Stimulated activated naive CD8-positive, alpha-beta T cell treated with anti-CD3 and anti-CD28 coated beads, Interleukin-15, Interleukin-2, amounts not matched to agents 100 ng/mL and 50 ng/mL, for 24 hours (primary cell): ENCODE data around the gene POLG.
A peak's percentile ranks its signal among the peaks of the same experiment; 100 is the strongest.
"Not testable (repeated sequence)": the region's sequence is repeated elsewhere in the genome, so short reads cannot be mapped to it uniquely, and the experiment has no call there.

Source experiments
- H3K27ac Mint-ChIP-seq: one replicate; pipeline ENCODE4 v1.8.0; 2021; ENCODE audit warnings: mild to moderate bottlenecking, mixed read lengths
- H3K27me3 Mint-ChIP-seq: one replicate; pipeline ENCODE4 v1.8.0; 2021; ENCODE audit warnings: mixed read lengths
- H3K36me3 Mint-ChIP-seq: one replicate; pipeline ENCODE4 v1.8.0; 2021; ENCODE audit warnings: low read depth, mixed read lengths
- H3K4me1 Mint-ChIP-seq: one replicate; pipeline ENCODE4 v1.8.0; 2021; ENCODE audit warnings: low read depth, mixed read lengths
- H3K4me3 Mint-ChIP-seq: one replicate; pipeline ENCODE4 v1.8.0; 2021; ENCODE audit warnings: mild to moderate bottlenecking, mixed read lengths
- H3K9me3 Mint-ChIP-seq: one replicate; pipeline ENCODE4 v1.8.0; 2021; ENCODE audit warnings: mixed read lengths

Gene POLG

GRCh38 chr15:89307791-89308190 is 26.8 kb downstream of the POLG start:
- H3K9me3 Mint-ChIP-seq, result no peaks in the 10 kb centered on the region
- H3K27ac Mint-ChIP-seq, result no peak overlapping the region
- no peak overlapping the region for H3K4me3 Mint-ChIP-seq
- H3K36me3 Mint-ChIP-seq, result peaks cover 88% of the 10 kb centered on the region
- no peaks in the 10 kb centered on the region for H3K4me1 Mint-ChIP-seq
- no peaks in the 10 kb centered on the region for H3K27me3 Mint-ChIP-seq

- Mint-ChIP-seq H3K36me3 (peaks cover 86% of the 10 kb centered on the region), H3K27ac (peak overlapping the region; percentile 17), H3K4me3 (no peak overlapping the region), H3K9me3 (no peaks in the 10 kb centered on the region), H3K27me3 (no peaks in the 10 kb centered on the region), H3K4me1 (no peaks in the 10 kb centered on the region)
Measured at GRCh38 chr15:89307046-89307587, 27.5 kb downstream of the POLG start.

GRCh38 chr15:89305395-89305794 is 29.2 kb downstream of the POLG start:
- no peaks in the 10 kb centered on the region for H3K9me3 Mint-ChIP-seq
- no peaks in the 10 kb centered on the region for H3K27me3 Mint-ChIP-seq
- no peaks in the 10 kb centered on the region for H3K4me1 Mint-ChIP-seq
- no peak overlapping the region for H3K27ac Mint-ChIP-seq
- H3K36me3 Mint-ChIP-seq, result peaks cover 90% of the 10 kb centered on the region
- no peak overlapping the region for H3K4me3 Mint-ChIP-seq

- H3K27me3 Mint-ChIP-seq, result no peaks in the 10 kb centered on the region
- H3K4me1 Mint-ChIP-seq, result no peaks in the 10 kb centered on the region
- no peak overlapping the region for H3K27ac Mint-ChIP-seq
- H3K9me3 Mint-ChIP-seq, result no peaks in the 10 kb centered on the region
- no peak overlapping the region for H3K4me3 Mint-ChIP-seq
- peaks cover 90% of the 10 kb centered on the region for H3K36me3 Mint-ChIP-seq
Measured at GRCh38 chr15:89303986-89304385, 30.6 kb downstream of the POLG start.

- Mint-ChIP-seq H3K9me3 (no peaks in the 10 kb centered on the region), H3K27me3 (no peaks in the 10 kb centered on the region), H3K36me3 (peaks cover 75% of the 10 kb centered on the region), H3K4me3 (no peak overlapping the region), H3K27ac (no peak overlapping the region), H3K4me1 (no peaks in the 10 kb centered on the region)
Measured at GRCh38 chr15:89301304-89302089, 33.1 kb downstream of the POLG start.

- no peaks in the 10 kb centered on the region for H3K9me3 Mint-ChIP-seq
- no peaks in the 10 kb centered on the region for H3K27me3 Mint-ChIP-seq
- H3K4me3 Mint-ChIP-seq, result no peak overlapping the region
- no peaks in the 10 kb centered on the region for H3K4me1 Mint-ChIP-seq
- no peak overlapping the region for H3K27ac Mint-ChIP-seq
- peaks cover 69% of the 10 kb centered on the region for H3K36me3 Mint-ChIP-seq
Measured at GRCh38 chr15:89299896-89300295, 34.7 kb downstream of the POLG start.

GRCh38 chr15:89293012-89293411 is 41.6 kb downstream of the POLG start:
- Mint-ChIP-seq H3K36me3 (peaks cover 76% of the 10 kb centered on the region), H3K27me3 (no peaks in the 10 kb centered on the region), H3K4me1 (no peaks in the 10 kb centered on the region), H3K9me3 (no peaks in the 10 kb centered on the region), H3K4me3 (no peak overlapping the region), H3K27ac (no peak overlapping the region)

- H3K4me3 Mint-ChIP-seq, result no peak overlapping the region
- no peaks in the 10 kb centered on the region for H3K27me3 Mint-ChIP-seq
- no peaks in the 10 kb centered on the region for H3K9me3 Mint-ChIP-seq
- H3K4me1 Mint-ChIP-seq, result no peaks in the 10 kb centered on the region
- H3K36me3 Mint-ChIP-seq, result peaks cover 83% of the 10 kb centered on the region
- H3K27ac Mint-ChIP-seq, result no peak overlapping the region
Measured at GRCh38 chr15:89291934-89292438, 42.6 kb downstream of the POLG start.

GRCh38 chr15:89283201-89283600 is 51.4 kb downstream of the POLG start:
- Mint-ChIP-seq H3K4me1 (peaks cover 4% of the 10 kb centered on the region), H3K4me3 (no peak overlapping the region), H3K9me3 (no peaks in the 10 kb centered on the region), H3K27ac (no peak overlapping the region), H3K27me3 (no peaks in the 10 kb centered on the region), H3K36me3 (peaks cover 86% of the 10 kb centered on the region)

- peaks cover 8% of the 10 kb centered on the region for H3K4me1 Mint-ChIP-seq
- no peak overlapping the region for H3K27ac Mint-ChIP-seq
- H3K36me3 Mint-ChIP-seq, result peaks cover 83% of the 10 kb centered on the region
- H3K27me3 Mint-ChIP-seq, result no peaks in the 10 kb centered on the region
- H3K9me3 Mint-ChIP-seq, result no peaks in the 10 kb centered on the region
- H3K4me3 Mint-ChIP-seq, result no peak overlapping the region
Measured at GRCh38 chr15:89282631-89283030, 52.0 kb downstream of the POLG start.

- no peak overlapping the region for H3K4me3 Mint-ChIP-seq
- H3K9me3 Mint-ChIP-seq, result no peaks in the 10 kb centered on the region
- peaks cover 76% of the 10 kb centered on the region for H3K36me3 Mint-ChIP-seq
- no peaks in the 10 kb centered on the region for H3K27me3 Mint-ChIP-seq
- H3K4me1 Mint-ChIP-seq, result peaks cover 8% of the 10 kb centered on the region
- no peak overlapping the region for H3K27ac Mint-ChIP-seq
Measured at GRCh38 chr15:89278307-89278706, 56.3 kb downstream of the POLG start.

GRCh38 chr15:89277281-89277680 is 57.3 kb downstream of the POLG start:
- not testable (repeated sequence) for H3K9me3 Mint-ChIP-seq, H3K27me3 Mint-ChIP-seq, H3K4me1 Mint-ChIP-seq, H3K27ac Mint-ChIP-seq, H3K4me3 Mint-ChIP-seq
- peaks cover 68% of the 10 kb centered on the region for H3K36me3 Mint-ChIP-seq
